H1 (cell line): ENCODE measurements around the gene CST7. TPM values are rescaled to one million over a fixed set of nuclear protein-coding genes. Genes with fewer than 3 reads are reported as not detected.

Experiments used
- CTCF ChIA-PET: fragments of 300-600 bp; sonication (Branson Sonifier 250); formaldehyde crosslinking; loops from one replicate; lab custom pipeline; 2021; ENCODE audit not compliant: partially characterized antibody; lab: Charles Lee
- POLR2A ChIA-PET: fragments of 300-600 bp; sonication (Branson Sonifier 250); formaldehyde crosslinking; loops from one replicate; lab custom pipeline; 2021; ENCODE audit warnings: inconsistent platforms; ENCODE audit not compliant: partially characterized antibody; lab: Charles Lee
- DNase-seq, 2 experiments: peaks; one replicate each; pipeline versions ENCODE4 v3.0.0 to v3.0.0-alpha.2; 2010 to 2022; ENCODE audit warnings: low spot score in 2 of 2, low read depth in 1 of 2, mixed read lengths in 1 of 2
- FAIRE-seq: peaks from 2 replicates; lab custom pipeline; 2011; peaks lifted over from hg19 to GRCh38; lab: Jason Lieb, UNC
- H2AFZ ChIP-seq: 2 replicates; pipeline ENCODE4 v1.8.1; 2012; ENCODE audit warnings: low read length, inconsistent platforms
- H2AK5ac ChIP-seq: 2 replicates; pipeline ENCODE4 v1.6.1; 2013; ENCODE audit warnings: low read depth, low read length
- H2BK120ac ChIP-seq: replicated peaks from 2 replicates; pipeline ENCODE3; 2013; ENCODE audit warnings: low read depth, low read length, inconsistent platforms
- H2BK12ac ChIP-seq: 2 replicates; pipeline ENCODE4 v1.6.1; 2013; ENCODE audit warnings: low read depth, low read length
- H2BK15ac ChIP-seq: 2 replicates; pipeline ENCODE4 v1.6.1; 2013; ENCODE audit warnings: low read length
- H2BK20ac ChIP-seq: 2 replicates; pipeline ENCODE4 v1.6.1; 2013; ENCODE audit warnings: low read length
- H2BK5ac ChIP-seq: 2 replicates; pipeline ENCODE4 v1.6.1; 2013; ENCODE audit warnings: low read depth, low read length
- H3K14ac ChIP-seq: 2 replicates; pipeline ENCODE4 v1.6.1; 2013; ENCODE audit warnings: inconsistent platforms; ENCODE audit not compliant: insufficient read length
- H3K18ac ChIP-seq: 2 replicates; pipeline ENCODE4 v1.6.1; 2013; ENCODE audit warnings: low read length; ENCODE audit errors: extremely low read depth
- H3K23ac ChIP-seq: 2 replicates; pipeline ENCODE4 v1.6.1; 2013; ENCODE audit warnings: inconsistent platforms; ENCODE audit not compliant: insufficient read length
- H3K23me2 ChIP-seq: 2 replicates; pipeline ENCODE4 v1.6.1; 2013; ENCODE audit warnings: low read depth, low read length
- H3K27ac ChIP-seq: 2 replicates; pipeline ENCODE4 v1.6.1; 2011; ENCODE audit warnings: low read depth, low read length, inconsistent platforms
- H3K27me3 ChIP-seq, 4 experiments: replicated peaks in 1 of 4; 1 replicate in 1 of 4; 2 replicates in 3 of 4; pipeline versions ENCODE4 v1.6.1 to v1.8.1; 2011 to 2013; ENCODE audit warnings: low read length in 3 of 4, mild to moderate bottlenecking in 3 of 4, inconsistent platforms in 2 of 4, mixed read lengths in 2 of 4, moderate library complexity in 1 of 4; ENCODE audit not compliant: control insufficient read depth in 3 of 4, insufficient read depth in 3 of 4; ENCODE audit errors: extremely low read depth in 1 of 4
- H3K36me3 ChIP-seq, 4 experiments: 2 replicates each; pipeline versions ENCODE4 v1.6.1 to v1.8.1; 2011 to 2013; ENCODE audit warnings: mild to moderate bottlenecking in 4 of 4, low read length in 3 of 4, moderate library complexity in 2 of 4, control low read depth in 1 of 4, inconsistent platforms in 1 of 4; ENCODE audit not compliant: insufficient read depth in 4 of 4, control insufficient read depth in 2 of 4
- H3K4ac ChIP-seq: replicated peaks from 2 replicates; pipeline ENCODE3; 2013; ENCODE audit warnings: low read length, low read depth, mixed read lengths, inconsistent platforms; ENCODE audit not compliant: insufficient read length
- H3K4me1 ChIP-seq, 4 experiments: replicated peaks in 1 of 4; 1 replicate in 1 of 4; 2 replicates in 3 of 4; pipeline versions ENCODE4 v1.6.1 to v1.8.1; 2011 to 2013; ENCODE audit warnings: low read length in 3 of 4, inconsistent platforms in 2 of 4, mixed read lengths in 1 of 4; ENCODE audit not compliant: insufficient read depth in 4 of 4, control insufficient read depth in 3 of 4
- H3K4me2 ChIP-seq, 2 experiments: 2 replicates each; pipeline versions ENCODE4 v1.6.1 to v1.8.1; 2011 to 2013; ENCODE audit warnings: low read depth in 2 of 2, low read length in 2 of 2, control low read depth in 1 of 2, inconsistent platforms in 1 of 2, mild to moderate bottlenecking in 1 of 2; ENCODE audit not compliant: insufficient read depth in 1 of 2
- H3K4me3 ChIP-seq, 4 experiments: fragments of 200-600, 300-600 bp in 1 of 4; sonication (generic), shearing (Covaris generic), sonication (Bioruptor Twin) in 1 of 4; 2 replicates each; pipeline versions ENCODE4 v1.5.1 to v1.8.1; 2011 to 2016; ENCODE audit warnings: low read length in 4 of 4, low read depth in 3 of 4, control low read depth in 2 of 4, inconsistent platforms in 2 of 4, mild to moderate bottlenecking in 2 of 4, mixed read lengths in 1 of 4, moderate library complexity in 1 of 4; ENCODE audit not compliant: insufficient read depth in 2 of 4; ENCODE audit errors: extremely low read depth in 1 of 4
- H3K56ac ChIP-seq: replicated peaks from 2 replicates; pipeline ENCODE3; 2013; ENCODE audit warnings: low read depth, mild to moderate bottlenecking, mixed read lengths, low read length, inconsistent platforms; ENCODE audit not compliant: insufficient read length
- H3K79me1 ChIP-seq: 2 replicates; pipeline ENCODE4 v1.6.1; 2013; ENCODE audit warnings: low read depth, low read length, control low read depth
- H3K79me2 ChIP-seq, 2 experiments: 2 replicates each; pipeline versions ENCODE4 v1.6.1 to v1.8.1; 2012 to 2013; ENCODE audit warnings: low read length in 2 of 2, mild to moderate bottlenecking in 2 of 2, inconsistent platforms in 1 of 2; ENCODE audit not compliant: insufficient read depth in 2 of 2, control insufficient read depth in 1 of 2
- H3K9ac ChIP-seq, 4 experiments: replicated peaks in 1 of 4; 1 replicate in 1 of 4; 2 replicates in 3 of 4; pipeline versions ENCODE4 v1.6.1 to v1.8.1; 2011 to 2013; ENCODE audit warnings: low read depth in 3 of 4, low read length in 3 of 4, control low read depth in 2 of 4, mild to moderate bottlenecking in 2 of 4, moderate library complexity in 2 of 4, inconsistent platforms in 1 of 4; ENCODE audit errors: extremely low read depth in 1 of 4
- H3K9me3 ChIP-seq, 2 experiments: 2 replicates each; pipeline versions ENCODE4 v1.6.1 to v1.8.1; 2012 to 2013; ENCODE audit warnings: mild to moderate bottlenecking in 2 of 2, moderate library complexity in 2 of 2, control low read depth in 1 of 2, inconsistent platforms in 1 of 2, low read depth in 1 of 2, low read length in 1 of 2, mixed read lengths in 1 of 2; ENCODE audit not compliant: insufficient read depth in 2 of 2
- H4K20me1 ChIP-seq, 2 experiments: replicated peaks in 1 of 2; 2 replicates each; pipeline versions ENCODE3 to v1.8.1; 2011 to 2013; ENCODE audit warnings: inconsistent platforms in 2 of 2, low read length in 2 of 2, mild to moderate bottlenecking in 1 of 2; ENCODE audit not compliant: insufficient read depth in 2 of 2, control insufficient read depth in 1 of 2
- H4K5ac ChIP-seq: 2 replicates; pipeline ENCODE4 v1.6.1; 2013; ENCODE audit warnings: low read length, low read depth, mixed read lengths, inconsistent platforms; ENCODE audit not compliant: insufficient read length
- H4K8ac ChIP-seq: 2 replicates; pipeline ENCODE4 v1.8.0; 2013; ENCODE audit warnings: mild to moderate bottlenecking, moderate library complexity, low read length, inconsistent platforms; ENCODE audit not compliant: insufficient read depth; ENCODE audit errors: extremely low read depth
- H4K91ac ChIP-seq: replicated peaks from 2 replicates; pipeline ENCODE3; 2013; ENCODE audit warnings: low read length, mixed read lengths, inconsistent platforms; ENCODE audit not compliant: insufficient read length
- CEBPB ChIP-seq: IDR thresholded peaks from 2 replicates; pipeline ENCODE4 v1.6.1; 2012; ENCODE audit warnings: low read depth, low read length
- GABPA ChIP-seq: IDR thresholded peaks from 2 replicates; pipeline ENCODE4 v1.6.1; 2011; ENCODE audit warnings: mild to moderate bottlenecking, low read length, moderate library complexity, borderline replicate concordance; ENCODE audit not compliant: insufficient read depth
- HDAC6 ChIP-seq: IDR thresholded peaks from one replicate; pipeline ENCODE4 v1.7.1; 2012; ENCODE audit warnings: low read depth, mild to moderate bottlenecking, inconsistent platforms, low read length, moderate library complexity
- JUN ChIP-seq: IDR thresholded peaks from 2 replicates; pipeline ENCODE4 v1.6.1; 2011; ENCODE audit warnings: low read depth, mild to moderate bottlenecking, improper control_type of control experiment, low read length
- USF2 ChIP-seq: IDR thresholded peaks from 2 replicates; pipeline ENCODE4 v1.6.1; 2011; ENCODE audit warnings: low read length, improper control_type of control experiment
- WGBS, 2 experiments: shearing (Covaris generic) in 1 of 2; methylation state at CpG; one replicate each; pipeline versions ENCODE4 v1.1.6 to v1.1.7; 2013 to 2015; ENCODE audit warnings: low lambda C conversion rate in 2 of 2, mixed read lengths in 2 of 2, inconsistent platforms in 1 of 2, low coverage in 1 of 2, missing lambda C conversion rate in 1 of 2; ENCODE audit not compliant: insufficient replicate concordance in 2 of 2, insufficient coverage in 1 of 2, insufficient read length in 1 of 2; ENCODE audit errors: extremely low coverage in 1 of 2, missing lambda C conversion rate in 1 of 2; 5-methylcytosine and 5-hydroxymethylcytosine counted together
- polyA plus RNA-seq, 7 experiments: library from polyadenylated mRNA; depleted of rRNA in 3 of 7; stranded (reverse) in 5 of 7; unstranded in 2 of 7; fragments of >200 nt in 5 of 7; fragments of 200-250 nt in 2 of 7; gene quantifications; 1 replicate in 5 of 7; 2 replicates in 1 of 7; 4 replicates in 1 of 7; pipeline versions ENCODE4 v1.2.1 to v1.2.3, GENCODE V29; 2011 to 2013; ENCODE audit warnings: missing spikeins in 2 of 7, mixed read lengths in 2 of 7
- total RNA-seq: library from RNA; stranded (reverse); fragmentation: NEBNext Ultra II Directional; extraction: Animal tissue kit (Norgen Biotek cat#: 25700); gene quantifications from 2 replicates; pipeline ENCODE4 v1.2.1, GENCODE V29; 2021

CST7 gene
- total and polyA plus RNA-seq, 2 of the 8 experiments (the other 6 are each of a cell fraction or from before 2014, with no cell fraction given) = not detected

- H4K8ac ChIP-seq = no peak overlapping the region
- no peak overlapping the region for H3K14ac ChIP-seq
- ChIA-PET CTCF (no interaction called here), POLR2A (no interaction called here)
- no peak overlapping the region for H2AK5ac ChIP-seq
- H3K27ac ChIP-seq = no peak overlapping the region
- H2BK15ac ChIP-seq = no peak overlapping the region
- H3K4me3 ChIP-seq = no peak overlapping the region
- no peaks in the 10 kb centered on the region for H3K23me2 ChIP-seq
- H4K20me1 ChIP-seq = peaks cover 3 to 11% of the 10 kb centered on the region in 2 experiments
- no peak overlapping the region for H3K9ac ChIP-seq
- H4K5ac ChIP-seq = no peak overlapping the region
- no peak overlapping the region for H3K4ac ChIP-seq
- H2BK20ac ChIP-seq = no peak overlapping the region
- no peaks in the 10 kb centered on the region; a peak in 1 of 4 replicates for H3K79me2 ChIP-seq
- no peak for FAIRE-seq
- H3K9me3 ChIP-seq = no peaks in the 10 kb centered on the region
- no peak overlapping the region for H2AFZ ChIP-seq
- H3K56ac ChIP-seq = no peak overlapping the region
- no peak overlapping the region for H2BK5ac ChIP-seq
- H2BK12ac ChIP-seq = no peak overlapping the region
- H3K79me1 ChIP-seq = 0 out of 2 replicates have a peak, but pooled peaks cover 2% of the 10 kb centered on the region
- TF ChIP-seq HDAC6 (no peak), CEBPB (no peak), JUN (no peak), GABPA (no peak), USF2 (no peak)
- TF ChIP-seq, all 59 proteins: peak for 0
- Histone ChIP-seq H2BK120ac (no peak overlapping the region), H3K4me2 (no peak overlapping the region), H4K91ac (no peak overlapping the region), H3K18ac (no peak overlapping the region), H3K4me1 (no peaks in the 10 kb centered on the region), H3K36me3 (peaks cover 6 to 23% (median 17%) of the 10 kb centered on the region in 4 experiments; a peak in 7 of 8 replicates), H3K23ac (no peak overlapping the region), H3K27me3 (no peaks in the 10 kb centered on the region)
- WGBS, 2 experiments = 89% methylated on average over 19 of the region's 19 CpGs; no CpG with 5 or more reads in 1 of the 2 experiments
- peak in 1 of 2 experiments; percentile 22 for DNase-seq
Measured at GRCh38 chr20:24969186-24970029, 20.3 kb downstream of the CST7 start.
